Chondrocyte (in vitro differentiated cells): Measurements from ENCODE around the gene TMEM50A. TPM values are rescaled to one million over a fixed set of nuclear protein-coding genes. Genes with fewer than 3 reads are reported as not detected.
A peak's percentile ranks its signal among the peaks of the same experiment; 100 is the strongest.

Experiments
- DNase-seq: peaks from one replicate; pipeline ENCODE4 v3.0.0; 2021; ENCODE audit warnings: mixed read lengths, low spot score
- H3K27ac Mint-ChIP-seq: one replicate; pipeline ENCODE4 v1.8.0; 2021; ENCODE audit warnings: mild to moderate bottlenecking, moderate library complexity, mixed read lengths; ENCODE audit not compliant: unreplicated experiment
- H3K27me3 Mint-ChIP-seq: 2 replicates; pipeline ENCODE4 v1.8.0; 2021; ENCODE audit warnings: low read depth, mixed read lengths
- H3K36me3 Mint-ChIP-seq: 2 replicates; pipeline ENCODE4 v1.8.0; 2021; ENCODE audit warnings: low read depth, mixed read lengths
- H3K4me1 Mint-ChIP-seq: 2 replicates; pipeline ENCODE4 v1.8.0; 2021; ENCODE audit warnings: low read depth, mild to moderate bottlenecking, mixed read lengths
- H3K4me3 Mint-ChIP-seq: one replicate; pipeline ENCODE4 v1.8.0; 2021; ENCODE audit warnings: mild to moderate bottlenecking, moderate library complexity, mixed read lengths; ENCODE audit not compliant: unreplicated experiment
- H3K9me3 Mint-ChIP-seq: 2 replicates; pipeline ENCODE4 v1.8.0; 2021; ENCODE audit warnings: low read depth, mixed read lengths
- total RNA-seq: library from RNA; stranded (reverse); gene quantifications from 3 replicates; pipeline ENCODE4 v1.2.1, GENCODE V29; 2021
- TF ChIP-seq, protein P1 (sequence below): fragments of 200-600 bp; sonication (generic); IDR thresholded peaks from 2 replicates; pipeline ENCODE4 v1.5.0; 2021; ENCODE audit warnings: antibody characterized with exemption, mild to moderate bottlenecking, moderate library complexity

TMEM50A gene
- total RNA-seq, 1 donor from 2014 or later: 138 TPM

DNA sequence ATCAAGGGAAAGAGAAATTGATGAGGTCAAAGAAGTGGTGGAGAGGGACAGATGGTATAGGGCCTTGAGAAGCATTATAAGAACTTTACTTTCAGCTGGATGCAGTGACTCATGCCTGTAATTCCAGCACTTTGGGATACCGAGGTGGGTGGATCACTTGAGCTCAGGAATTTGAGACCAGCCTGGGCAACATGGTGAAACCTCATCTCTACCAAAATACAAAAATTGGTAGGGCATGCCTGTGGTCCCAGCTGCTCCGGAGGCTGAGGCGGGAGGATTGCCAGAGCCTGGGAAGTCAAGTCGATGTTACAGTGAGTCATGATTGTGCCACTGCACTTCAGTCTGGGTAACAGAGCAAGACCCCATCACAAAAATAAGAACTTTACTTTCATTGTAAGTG lies 5.7 kb downstream of the TMEM50A start:
- Mint-ChIP-seq H3K9me3 (no peaks in the 10 kb centered on the region), H3K4me3 (no peak overlapping the region), H3K27me3 (no peaks in the 10 kb centered on the region), H3K36me3 (peaks cover 8% of the 10 kb centered on the region), H3K4me1 (peaks cover 44% of the 10 kb centered on the region), H3K27ac (peak overlapping the region; percentile 88)
- TF ChIP-seq, protein P1, sequence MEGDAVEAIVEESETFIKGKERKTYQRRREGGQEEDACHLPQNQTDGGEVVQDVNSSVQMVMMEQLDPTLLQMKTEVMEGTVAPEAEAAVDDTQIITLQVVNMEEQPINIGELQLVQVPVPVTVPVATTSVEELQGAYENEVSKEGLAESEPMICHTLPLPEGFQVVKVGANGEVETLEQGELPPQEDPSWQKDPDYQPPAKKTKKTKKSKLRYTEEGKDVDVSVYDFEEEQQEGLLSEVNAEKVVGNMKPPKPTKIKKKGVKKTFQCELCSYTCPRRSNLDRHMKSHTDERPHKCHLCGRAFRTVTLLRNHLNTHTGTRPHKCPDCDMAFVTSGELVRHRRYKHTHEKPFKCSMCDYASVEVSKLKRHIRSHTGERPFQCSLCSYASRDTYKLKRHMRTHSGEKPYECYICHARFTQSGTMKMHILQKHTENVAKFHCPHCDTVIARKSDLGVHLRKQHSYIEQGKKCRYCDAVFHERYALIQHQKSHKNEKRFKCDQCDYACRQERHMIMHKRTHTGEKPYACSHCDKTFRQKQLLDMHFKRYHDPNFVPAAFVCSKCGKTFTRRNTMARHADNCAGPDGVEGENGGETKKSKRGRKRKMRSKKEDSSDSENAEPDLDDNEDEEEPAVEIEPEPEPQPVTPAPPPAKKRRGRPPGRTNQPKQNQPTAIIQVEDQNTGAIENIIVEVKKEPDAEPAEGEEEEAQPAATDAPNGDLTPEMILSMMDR: no peak
- no peak for DNase-seq

DNA sequence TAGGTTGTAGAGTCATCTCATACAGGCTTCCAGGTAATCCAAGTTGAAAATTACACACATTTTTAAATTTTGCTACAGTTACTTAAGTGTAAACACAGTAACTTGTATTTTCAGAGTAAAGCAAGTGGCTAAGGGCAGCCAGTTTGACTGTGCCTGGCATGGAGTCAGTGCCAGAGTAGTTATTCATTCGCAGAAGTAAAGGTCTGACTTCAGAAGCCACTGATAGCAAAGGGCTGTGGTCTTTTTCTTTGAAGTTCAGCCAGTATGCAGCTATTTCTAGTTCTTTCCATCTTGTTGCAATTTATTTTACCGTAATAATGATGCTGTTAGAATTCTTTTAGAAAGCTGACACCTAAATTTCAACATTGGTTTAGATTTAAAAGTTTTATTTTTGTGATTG lies 9.4 kb downstream of the TMEM50A start:
- no peaks in the 10 kb centered on the region for H3K27me3 Mint-ChIP-seq
- H3K27ac Mint-ChIP-seq: no peak overlapping the region
- peaks cover 22% of the 10 kb centered on the region for H3K4me1 Mint-ChIP-seq
- TF ChIP-seq, protein P1: no peak
- no peaks in the 10 kb centered on the region for H3K9me3 Mint-ChIP-seq
- H3K4me3 Mint-ChIP-seq: no peak overlapping the region
- H3K36me3 Mint-ChIP-seq: peaks cover 12% of the 10 kb centered on the region
- DNase-seq: no peak

DNA sequence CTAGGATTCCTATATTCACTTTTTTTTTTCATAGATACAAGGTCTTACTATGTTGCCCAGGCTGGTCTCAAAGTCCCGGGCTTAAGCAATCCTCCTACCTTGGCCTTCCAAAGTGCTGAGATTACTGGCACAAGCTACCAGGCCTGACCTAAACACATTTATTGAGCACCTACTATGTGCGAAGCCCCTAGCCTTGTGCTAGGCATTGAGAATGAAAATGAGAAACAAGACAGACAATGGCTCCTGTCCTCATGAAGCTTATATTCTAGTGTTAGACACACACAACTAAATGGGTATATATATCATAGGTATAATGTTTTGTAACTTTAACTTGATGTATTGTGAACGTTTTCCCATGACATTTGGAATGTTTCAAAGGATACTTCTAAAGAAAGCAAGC lies 11.5 kb downstream of the TMEM50A start:
- DNase-seq: no peak
- peaks cover 4% of the 10 kb centered on the region for H3K4me1 Mint-ChIP-seq
- H3K27ac Mint-ChIP-seq: no peak overlapping the region
- H3K27me3 Mint-ChIP-seq: no peaks in the 10 kb centered on the region
- TF ChIP-seq, protein P1: no peak
- no peak overlapping the region for H3K4me3 Mint-ChIP-seq
- H3K9me3 Mint-ChIP-seq: no peaks in the 10 kb centered on the region
- peaks cover 15% of the 10 kb centered on the region for H3K36me3 Mint-ChIP-seq

DNA sequence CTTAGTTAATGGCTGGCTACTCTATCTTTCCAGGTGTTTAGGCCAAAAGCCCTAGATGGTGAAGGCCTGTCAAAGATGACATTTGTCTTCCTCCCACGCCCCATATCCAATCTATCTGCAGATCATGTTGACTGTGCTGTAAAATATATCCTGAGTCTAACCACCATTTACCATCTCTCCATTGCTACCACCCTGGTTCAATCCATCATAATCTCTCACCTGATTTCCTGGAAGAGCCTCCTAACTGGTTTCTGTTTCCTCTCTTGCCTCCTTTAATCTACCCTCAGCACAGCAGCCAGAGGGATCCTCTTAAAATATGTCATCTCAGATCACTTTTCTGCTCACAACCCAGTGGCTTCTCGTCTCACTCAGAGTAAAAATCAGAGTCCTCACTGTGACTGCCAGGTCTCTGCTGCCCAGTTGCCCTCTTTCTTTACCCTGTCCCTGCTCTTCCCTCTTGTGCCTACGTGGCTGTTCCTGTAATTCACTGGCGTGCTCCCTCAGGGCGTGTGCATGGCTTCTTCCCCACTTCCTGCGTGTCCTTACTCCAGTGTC lies 17.8 kb downstream of the TMEM50A start:
- Mint-ChIP-seq H3K36me3 (peaks cover 31% of the 10 kb centered on the region), H3K27ac (no peak overlapping the region), H3K27me3 (no peaks in the 10 kb centered on the region), H3K4me3 (no peak overlapping the region), H3K9me3 (no peaks in the 10 kb centered on the region), H3K4me1 (peaks cover 4% of the 10 kb centered on the region)
- TF ChIP-seq, protein P1: no peak
- no peak for DNase-seq

DNA sequence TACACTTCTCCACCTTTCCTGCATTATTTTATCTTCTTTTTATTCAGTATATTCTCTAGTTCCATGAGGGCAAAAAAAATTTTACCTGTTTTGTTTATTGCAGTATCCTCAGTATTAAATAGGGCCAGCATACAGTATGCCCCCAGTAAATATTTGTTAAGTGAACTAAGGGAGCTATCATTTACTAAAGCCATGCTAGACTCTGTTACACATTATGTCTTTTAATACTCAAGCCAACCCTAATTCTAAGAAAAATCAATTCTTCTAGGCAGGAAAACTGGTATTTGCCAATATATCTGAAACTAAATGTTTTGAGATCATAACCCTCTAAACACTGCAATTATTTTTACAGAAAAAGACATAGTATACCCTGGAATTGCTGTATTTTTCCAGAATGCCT lies 18.3 kb downstream of the TMEM50A start:
- Mint-ChIP-seq H3K9me3 (peaks cover 2% of the 10 kb centered on the region), H3K27me3 (no peaks in the 10 kb centered on the region), H3K36me3 (peaks cover 36% of the 10 kb centered on the region), H3K27ac (no peak overlapping the region), H3K4me3 (no peak overlapping the region), H3K4me1 (peaks cover 10% of the 10 kb centered on the region)
- no peak for DNase-seq
- TF ChIP-seq, protein P1: no peak
